Neural cell (in vitro differentiated cells): ENCODE data around the gene TRAPPC6A. TPM values are rescaled to one million over a fixed set of nuclear protein-coding genes. Genes with fewer than 3 reads are reported as not detected.

ENCODE experiments used
- H2AFZ ChIP-seq: fragments of 200-600, 300-800 bp; sonication (generic), shearing (Covaris generic); 2 replicates; pipeline ENCODE4 v1.6.0; 2014; ENCODE audit warnings: low read depth, mild to moderate bottlenecking, antibody characterized with exemption, low read length, moderate library complexity
- H3F3A ChIP-seq: fragments of 200-600 bp; shearing (Covaris generic); 2 replicates; pipeline ENCODE4 v1.6.1; 2016; ENCODE audit warnings: mild to moderate bottlenecking, moderate library complexity, mixed read lengths, antibody characterized with exemption, low read length; ENCODE audit not compliant: insufficient read depth, poor library complexity, severe bottlenecking
- H3K27ac ChIP-seq: fragments of 200-600, 300-800 bp; sonication (generic), shearing (Covaris generic); 2 replicates; pipeline ENCODE4 v1.5.1; 2014; ENCODE audit warnings: mild to moderate bottlenecking, low read length, moderate library complexity
- H3K27me3 ChIP-seq: fragments of 300-800, 200-600 bp; sonication (generic), shearing (Covaris generic); 2 replicates; pipeline ENCODE4 v1.6.0; 2014; ENCODE audit warnings: mild to moderate bottlenecking, low read depth, low read length, moderate library complexity; ENCODE audit not compliant: insufficient read depth
- H3K36me3 ChIP-seq: fragments of 300-800, 200-600 bp; sonication (generic), shearing (Covaris generic); 2 replicates; pipeline ENCODE4 v1.5.1; 2014; ENCODE audit warnings: mild to moderate bottlenecking, antibody characterized with exemption, low read length, moderate library complexity; ENCODE audit not compliant: insufficient read depth
- H3K4me2 ChIP-seq: fragments of 300-800, 200-600 bp; sonication (generic), shearing (Covaris generic); 2 replicates; pipeline ENCODE4 v1.6.0; 2014; ENCODE audit warnings: mild to moderate bottlenecking, low read length
- H3K4me3 ChIP-seq: fragments of 300-800, 200-600 bp; sonication (generic), shearing (Covaris generic); 2 replicates; pipeline ENCODE4 v1.5.1; 2014; ENCODE audit warnings: mild to moderate bottlenecking, low read length, moderate library complexity
- H3K79me2 ChIP-seq: fragments of 200-600 bp; shearing (Covaris generic); replicated peaks from 2 replicates; pipeline ENCODE4 v1.6.0; 2014; ENCODE audit warnings: mild to moderate bottlenecking, low read length, moderate library complexity; ENCODE audit not compliant: insufficient read depth
- H3K9ac ChIP-seq: fragments of 300-800, 200-600 bp; sonication (generic), shearing (Covaris generic); 2 replicates; pipeline ENCODE4 v1.6.1; 2016; ENCODE audit warnings: mild to moderate bottlenecking, low read length, mixed read lengths
- H3K9me2 ChIP-seq: fragments of 200-600 bp; shearing (Covaris generic); 2 replicates; pipeline ENCODE4 v1.6.1; 2016; ENCODE audit warnings: mild to moderate bottlenecking, low read length, mixed read lengths; ENCODE audit not compliant: insufficient read depth
- H3K9me3 ChIP-seq: fragments of 200-600, 300-800 bp; sonication (generic), shearing (Covaris generic); 2 replicates; pipeline ENCODE4 v1.6.1; 2016; ENCODE audit warnings: mild to moderate bottlenecking, mixed run types, low read length, moderate library complexity, mixed read lengths
- H4K20me1 ChIP-seq: fragments of 200-600 bp; shearing (Covaris generic); 2 replicates; pipeline ENCODE4 v1.6.1; 2016; ENCODE audit warnings: mild to moderate bottlenecking, mixed run types; ENCODE audit not compliant: insufficient read depth
- CTCF ChIP-seq: fragments of 450-650 bp; IDR thresholded peaks from 2 replicates; pipeline ENCODE4 v1.5.1; 2014; ENCODE audit warnings: antibody characterized with exemption, mild to moderate bottlenecking, moderate library complexity; ENCODE audit not compliant: poor library complexity, severe bottlenecking
- EP300 ChIP-seq: fragments of 450-650 bp; conservative IDR thresholded peaks from 2 replicates; pipeline ENCODE4 v1.6.1; 2014; ENCODE audit warnings: antibody characterized with exemption, mild to moderate bottlenecking, moderate library complexity; ENCODE audit not compliant: poor library complexity, severe bottlenecking
- EZH2 ChIP-seq: fragments of 200-600, 300-800 bp; shearing (Covaris generic), sonication (generic); IDR thresholded peaks from 2 replicates; pipeline ENCODE4 v1.6.1; 2014; ENCODE audit warnings: antibody characterized with exemption, low read length, borderline replicate concordance, mild to moderate bottlenecking; ENCODE audit not compliant: insufficient read depth, poor library complexity, severe bottlenecking
- MXI1 ChIP-seq: fragments of 450-650 bp; conservative IDR thresholded peaks from 2 replicates; pipeline ENCODE4 v1.6.1; 2014; ENCODE audit warnings: antibody characterized with exemption, mild to moderate bottlenecking; ENCODE audit not compliant: poor library complexity, severe bottlenecking
- POLR2AphosphoS5 ChIP-seq: IDR thresholded peaks from 2 replicates; pipeline ENCODE4 v1.6.1; 2012
- RAD21 ChIP-seq: fragments of 450-650 bp; conservative IDR thresholded peaks from 2 replicates; pipeline ENCODE4 v1.6.1; 2014; ENCODE audit warnings: antibody characterized with exemption, mild to moderate bottlenecking, moderate library complexity
- SMC3 ChIP-seq: fragments of 450-650 bp; conservative IDR thresholded peaks from 2 replicates; pipeline ENCODE4 v1.6.1; 2014; ENCODE audit warnings: antibody characterized with exemption, mild to moderate bottlenecking, moderate library complexity; ENCODE audit not compliant: poor library complexity
- TAF1 ChIP-seq: IDR thresholded peaks from 2 replicates; pipeline ENCODE4 v1.6.1; 2012; ENCODE audit warnings: low read depth
- polyA plus RNA-seq: library from polyadenylated mRNA; depleted of rRNA; stranded (reverse); fragments of >200 nt; gene quantifications from 2 replicates; pipeline ENCODE4 v1.2.3, GENCODE V29; 2014
- TF ChIP-seq, protein P1 (sequence below): IDR thresholded peaks from 2 replicates; pipeline ENCODE4 v1.6.1; 2012; ENCODE audit warnings: borderline replicate concordance

Gene TRAPPC6A
- polyA plus RNA-seq, 1 donor from 2014 or later, result 48.5 TPM

DNA sequence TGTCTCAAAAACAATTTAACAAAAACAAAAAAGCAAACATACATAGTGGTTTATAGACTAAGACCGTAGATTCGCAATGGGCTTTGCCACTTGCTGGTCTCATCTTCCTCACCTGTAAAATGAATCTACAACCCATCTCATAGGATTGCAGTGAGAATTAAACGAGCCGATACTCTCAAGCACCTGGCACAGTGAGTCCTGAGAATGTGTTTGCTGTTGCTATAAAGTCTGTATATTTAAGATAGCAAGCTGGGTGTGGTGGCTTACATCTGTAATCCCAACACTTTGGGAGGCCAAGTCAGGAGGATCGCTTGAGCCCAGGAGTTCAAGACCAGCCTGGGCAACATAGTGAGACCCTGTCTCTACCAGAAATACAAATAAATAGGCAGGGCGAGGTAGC is 44.7 kb upstream of the TRAPPC6A start:
- H3K79me2 ChIP-seq, result no peaks in the 10 kb centered on the region
- no peaks in the 10 kb centered on the region for H3K36me3 ChIP-seq
- H3K4me2 ChIP-seq, result no peak overlapping the region
- peaks cover 30% of the 10 kb centered on the region for H3K27me3 ChIP-seq
- H3F3A ChIP-seq, result no peaks in the 10 kb centered on the region
- no peaks in the 10 kb centered on the region for H3K9me2 ChIP-seq
- H2AFZ ChIP-seq, result no peak overlapping the region
- TF ChIP-seq MXI1 (no peak), CTCF (no peak), EP300 (no peak), SMC3 (no peak), EZH2 (no peak), POLR2AphosphoS5 (no peak), RAD21 (no peak), TAF1 (no peak)
- TF ChIP-seq, protein P1, sequence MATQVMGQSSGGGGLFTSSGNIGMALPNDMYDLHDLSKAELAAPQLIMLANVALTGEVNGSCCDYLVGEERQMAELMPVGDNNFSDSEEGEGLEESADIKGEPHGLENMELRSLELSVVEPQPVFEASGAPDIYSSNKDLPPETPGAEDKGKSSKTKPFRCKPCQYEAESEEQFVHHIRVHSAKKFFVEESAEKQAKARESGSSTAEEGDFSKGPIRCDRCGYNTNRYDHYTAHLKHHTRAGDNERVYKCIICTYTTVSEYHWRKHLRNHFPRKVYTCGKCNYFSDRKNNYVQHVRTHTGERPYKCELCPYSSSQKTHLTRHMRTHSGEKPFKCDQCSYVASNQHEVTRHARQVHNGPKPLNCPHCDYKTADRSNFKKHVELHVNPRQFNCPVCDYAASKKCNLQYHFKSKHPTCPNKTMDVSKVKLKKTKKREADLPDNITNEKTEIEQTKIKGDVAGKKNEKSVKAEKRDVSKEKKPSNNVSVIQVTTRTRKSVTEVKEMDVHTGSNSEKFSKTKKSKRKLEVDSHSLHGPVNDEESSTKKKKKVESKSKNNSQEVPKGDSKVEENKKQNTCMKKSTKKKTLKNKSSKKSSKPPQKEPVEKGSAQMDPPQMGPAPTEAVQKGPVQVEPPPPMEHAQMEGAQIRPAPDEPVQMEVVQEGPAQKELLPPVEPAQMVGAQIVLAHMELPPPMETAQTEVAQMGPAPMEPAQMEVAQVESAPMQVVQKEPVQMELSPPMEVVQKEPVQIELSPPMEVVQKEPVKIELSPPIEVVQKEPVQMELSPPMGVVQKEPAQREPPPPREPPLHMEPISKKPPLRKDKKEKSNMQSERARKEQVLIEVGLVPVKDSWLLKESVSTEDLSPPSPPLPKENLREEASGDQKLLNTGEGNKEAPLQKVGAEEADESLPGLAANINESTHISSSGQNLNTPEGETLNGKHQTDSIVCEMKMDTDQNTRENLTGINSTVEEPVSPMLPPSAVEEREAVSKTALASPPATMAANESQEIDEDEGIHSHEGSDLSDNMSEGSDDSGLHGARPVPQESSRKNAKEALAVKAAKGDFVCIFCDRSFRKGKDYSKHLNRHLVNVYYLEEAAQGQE, result no peak
- H3K9me3 ChIP-seq, result no peaks in the 10 kb centered on the region
- no peak overlapping the region for H3K27ac ChIP-seq
- H3K9ac ChIP-seq, result no peak overlapping the region
- H3K4me3 ChIP-seq, result no peak overlapping the region
- no peaks in the 10 kb centered on the region for H4K20me1 ChIP-seq

DNA sequence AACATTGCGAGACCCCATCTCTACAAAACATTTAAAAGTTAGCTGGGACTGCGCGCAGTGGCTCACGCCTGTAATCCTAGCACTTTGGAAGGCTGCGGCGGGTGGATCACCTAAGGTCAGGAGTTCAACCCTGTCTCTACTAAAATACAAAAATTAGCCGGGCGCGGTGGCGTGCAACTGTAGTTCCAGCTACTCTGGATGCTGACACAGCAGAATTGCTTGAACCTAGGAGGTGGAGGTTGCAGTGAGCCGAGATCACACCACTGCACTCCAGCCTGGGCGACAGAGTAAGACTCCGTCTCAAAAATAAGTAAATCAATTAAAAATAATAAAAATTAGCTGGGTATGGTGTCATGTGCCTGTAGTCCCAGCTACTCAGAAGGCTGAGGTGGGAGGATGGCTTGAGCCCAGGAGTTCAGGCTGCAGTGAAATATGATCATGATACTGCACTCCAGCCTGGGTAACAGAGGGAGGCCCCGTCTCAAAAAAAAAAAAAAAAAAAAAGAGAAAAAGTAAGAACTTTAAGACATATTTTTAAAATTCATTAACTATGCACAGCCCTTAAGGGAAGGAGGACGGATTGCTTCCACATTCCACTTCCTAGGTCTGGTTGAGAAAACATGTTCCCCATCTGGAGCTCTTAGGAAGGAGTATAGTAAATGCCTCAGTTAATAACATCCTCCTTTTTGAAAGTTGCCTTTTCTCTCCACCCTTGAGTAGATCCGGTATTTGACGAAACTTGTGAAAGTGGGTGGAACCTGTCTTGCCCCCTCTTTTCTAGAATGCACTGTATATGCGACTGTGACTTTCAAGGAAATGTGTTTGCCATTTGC is 41.1 kb upstream of the TRAPPC6A start:
- H3K4me3 ChIP-seq, result no peak overlapping the region
- H3K27me3 ChIP-seq, result peaks cover 64% of the 10 kb centered on the region
- H3K9ac ChIP-seq, result no peak overlapping the region
- no peaks in the 10 kb centered on the region for H4K20me1 ChIP-seq
- H3K4me2 ChIP-seq, result no peak overlapping the region
- no peaks in the 10 kb centered on the region for H3K9me2 ChIP-seq
- no peak for TF ChIP-seq CTCF
- TF ChIP-seq EZH2, result no peak
- TF ChIP-seq POLR2AphosphoS5, result no peak
- TF ChIP-seq, protein P1, result no peak
- TF ChIP-seq SMC3, result no peak
- no peak for TF ChIP-seq RAD21
- no peak for TF ChIP-seq TAF1
- no peak for TF ChIP-seq MXI1
- no peak for TF ChIP-seq EP300
- no peak overlapping the region for H3K27ac ChIP-seq
- no peaks in the 10 kb centered on the region for H3K36me3 ChIP-seq
- H3F3A ChIP-seq, result no peaks in the 10 kb centered on the region
- no peaks in the 10 kb centered on the region for H3K79me2 ChIP-seq
- no peaks in the 10 kb centered on the region for H3K9me3 ChIP-seq
- no peak overlapping the region for H2AFZ ChIP-seq
